Measurements from ENCODE around the gene ZNF430. TPM values are rescaled to one million over a fixed set of nuclear protein-coding genes. Genes with fewer than 3 reads are reported as not detected.
A peak's percentile ranks its signal among the peaks of the same experiment; 100 is the strongest.

The ZNF430 gene
- total RNA-seq, 5 donors from 2014 or later (not counting 1 experiment from before 2014, with no cell fraction given) = 33.2 to 47.3 (median 45.2) TPM

DNA sequence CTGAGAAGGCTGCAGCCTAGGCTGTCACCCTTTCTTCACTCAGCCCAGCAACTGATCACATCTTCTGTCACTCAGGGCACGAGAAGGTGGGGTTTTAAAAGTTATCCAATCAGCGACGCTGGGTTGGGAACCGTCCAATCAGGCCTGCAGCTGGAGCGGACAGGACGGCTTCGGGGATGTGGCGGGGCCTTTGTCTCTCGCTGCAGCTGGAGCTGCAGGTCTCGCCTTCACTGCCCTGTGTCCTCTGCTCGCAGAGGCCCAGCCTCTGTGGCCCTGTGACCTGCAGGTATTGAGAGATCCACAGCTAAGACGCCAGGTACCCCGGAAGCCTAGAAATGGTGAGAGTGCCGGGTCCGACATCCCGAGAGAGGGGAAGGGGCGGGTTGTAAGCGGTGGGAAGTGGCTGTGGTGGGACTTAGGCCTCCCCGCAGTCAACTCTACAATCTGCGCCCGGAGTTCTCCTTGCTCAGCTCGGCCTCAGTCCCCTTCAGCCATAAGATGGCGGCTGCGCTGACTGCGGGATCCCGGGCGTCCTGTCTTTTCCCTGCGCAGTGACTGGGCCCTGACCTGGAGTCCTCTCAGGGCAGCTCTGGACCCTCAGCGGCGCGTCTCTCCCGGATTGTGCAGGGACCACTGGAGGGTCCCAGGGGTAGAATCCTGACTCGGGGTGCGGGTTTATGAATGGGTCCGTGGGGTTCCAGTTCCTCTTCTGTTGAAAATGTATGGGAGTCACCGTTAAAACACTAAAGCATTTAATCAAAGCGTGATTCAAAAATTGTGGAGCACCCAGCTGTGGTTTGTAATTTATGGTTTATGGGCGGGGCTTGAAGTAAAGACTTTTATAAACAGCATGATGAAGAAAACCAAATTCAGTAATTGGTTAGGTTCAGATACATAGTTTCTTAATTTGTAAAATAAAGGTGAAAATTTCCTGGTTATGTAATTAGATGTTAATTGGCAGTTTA is 61.8 kb downstream of the ZNF430 start, which contains the start of gene ZNF714:
ZNF714 (plus strand) TSS at position 193 of the 965 bp plus-strand sequence. CDS start 16,066 bp downstream, outside the sequence.
- ATAC-seq (replicated peaks in 1 of 4) (peak; percentile 99 to 100 (median 100)), DNase-seq (peak; percentile 50 to 88 (median 82))
- no peaks in the 10 kb centered on the region for H3K27me3 Mint-ChIP-seq
- 0% methylated on average over 28 of the region's 38 CpGs for WGBS (ENCODE audit: insufficient coverage)
- H3K4me3 ChIP-seq (ENCODE audit: control insufficient read depth in 1 of 2, extremely low read depth in 1 of 2, low read length in 1 of 2) = peak within 1 kb of the TSS; percentile 71 to 79
- peak within 1 kb of the TSS; percentile 91 to 92 for H3K27ac Mint-ChIP-seq
- H3K27me3 ChIP-seq (replicated peaks in 1 of 2; ENCODE audit: control insufficient read depth in 2 of 2, extremely low read depth in 1 of 2, insufficient read depth in 2 of 2, low read length in 1 of 2) = no peaks in the 10 kb centered on the region
- peaks cover 9 to 21% (median 16%) of the 10 kb centered on the region in 3 donors for H3K4me1 Mint-ChIP-seq
- peaks cover 0 to 2% of the 10 kb centered on the region in 2 experiments for H3K4me1 ChIP-seq (ENCODE audit: control insufficient read depth in 1 of 2, extremely low read depth in 1 of 2, insufficient read depth in 2 of 2, low read length in 2 of 2)
- POLR2A ChIA-PET = interaction anchor here (0.5 to 0.7 kb wide), 4 partner anchors 43 to 1260 kb away, joined by 3 to 7 read pairs (median 4); partner anchors contain the start of gene ZNF431 (in 1 of the 2)
- no peaks in the 10 kb centered on the region for H3K36me3 ChIP-seq (ENCODE audit: control insufficient read depth in 2 of 2, extremely low read depth in 1 of 2, insufficient read depth in 1 of 2, low read length in 1 of 2)
- H3K36me3 Mint-ChIP-seq = peaks cover 20% of the 10 kb centered on the region
- H3K4me3 Mint-ChIP-seq = peak within 1 kb of the TSS; percentile 96 to 100 (median 99)
- peak within 1 kb of the TSS; percentile 51 for H3K27ac ChIP-seq (ENCODE audit: low read length)
- no peaks in the 10 kb centered on the region for H3K9me3 ChIP-seq
- CTCF ChIA-PET = no interaction called here
- no peaks in the 10 kb centered on the region for H3K9me3 Mint-ChIP-seq

DNA sequence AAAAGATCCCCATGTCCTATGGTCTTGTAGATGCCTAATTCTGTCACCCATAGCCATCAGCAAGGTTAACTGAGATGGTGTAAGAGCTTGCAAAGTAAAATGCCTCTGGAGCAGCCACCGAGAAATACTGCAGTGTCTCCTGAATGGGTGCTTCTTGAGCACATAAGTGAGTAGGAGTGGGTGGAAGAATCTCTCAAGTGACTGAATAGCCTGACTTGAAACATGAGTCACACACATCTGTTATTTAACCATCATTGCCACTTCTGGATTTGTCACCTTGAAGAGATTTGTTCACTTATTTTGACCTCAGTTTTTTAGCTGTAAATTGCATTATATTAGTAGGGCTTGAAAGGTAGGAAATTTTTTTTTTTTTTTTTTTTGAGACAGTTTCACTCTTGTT is 63.9 kb downstream of the ZNF430 start:
- CTCF ChIA-PET = no interaction called here

DNA sequence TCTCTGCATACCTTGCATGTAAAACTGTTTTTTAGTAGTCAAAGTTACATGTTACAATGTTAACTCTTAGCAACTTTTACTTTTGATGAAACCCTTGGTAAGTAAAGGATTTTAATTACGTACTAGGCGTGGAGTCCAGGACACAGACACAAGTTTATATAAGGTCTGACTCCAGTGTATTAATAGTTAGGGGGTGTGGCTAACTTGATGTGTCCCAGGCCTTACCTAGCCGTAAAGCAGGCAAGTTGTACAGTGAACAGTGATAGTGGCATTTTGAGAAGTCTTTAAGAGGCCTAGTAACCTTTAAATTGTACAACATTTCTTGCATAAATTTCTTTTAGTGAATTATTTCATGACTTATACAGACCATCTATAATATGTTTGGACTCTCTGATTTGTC is 67.4 kb downstream of the ZNF430 start:
- POLR2A ChIA-PET = no interaction called here

More for the DNA sequence above, 63.9 kb downstream of the ZNF430 start:
- Histone ChIP-seq H3K36me3 (ENCODE audit: control insufficient read depth in 2 of 2, extremely low read depth in 1 of 2, insufficient read depth in 1 of 2, low read length in 1 of 2) (no peaks in the 10 kb centered on the region), H3K27ac (ENCODE audit: low read length) (no peak overlapping the region), H3K4me3 (ENCODE audit: control insufficient read depth in 1 of 2, extremely low read depth in 1 of 2, low read length in 1 of 2) (no peak overlapping the region), H3K4me1 (ENCODE audit: control insufficient read depth in 1 of 2, extremely low read depth in 1 of 2, insufficient read depth in 2 of 2, low read length in 2 of 2) (peaks cover 0 to 2% of the 10 kb centered on the region in 2 experiments), H3K27me3 (replicated peaks in 1 of 2; ENCODE audit: control insufficient read depth in 2 of 2, extremely low read depth in 1 of 2, insufficient read depth in 2 of 2, low read length in 1 of 2) (no peaks in the 10 kb centered on the region), H3K9me3 (no peaks in the 10 kb centered on the region)
- ATAC-seq (replicated peaks in 1 of 4) (no peak), DNase-seq (no peak)
- H3K27me3 Mint-ChIP-seq = no peaks in the 10 kb centered on the region
- no CpG with 5 or more reads among the region's 1 CpG for WGBS (ENCODE audit: insufficient coverage)
- no peak overlapping the region for H3K4me3 Mint-ChIP-seq
- no peak overlapping the region for H3K27ac Mint-ChIP-seq
- peaks cover 9 to 21% (median 16%) of the 10 kb centered on the region in 3 donors for H3K4me1 Mint-ChIP-seq
- no peaks in the 10 kb centered on the region for H3K9me3 Mint-ChIP-seq
- H3K36me3 Mint-ChIP-seq = peaks cover 26% of the 10 kb centered on the region
- POLR2A ChIA-PET = no interaction called here

DNA sequence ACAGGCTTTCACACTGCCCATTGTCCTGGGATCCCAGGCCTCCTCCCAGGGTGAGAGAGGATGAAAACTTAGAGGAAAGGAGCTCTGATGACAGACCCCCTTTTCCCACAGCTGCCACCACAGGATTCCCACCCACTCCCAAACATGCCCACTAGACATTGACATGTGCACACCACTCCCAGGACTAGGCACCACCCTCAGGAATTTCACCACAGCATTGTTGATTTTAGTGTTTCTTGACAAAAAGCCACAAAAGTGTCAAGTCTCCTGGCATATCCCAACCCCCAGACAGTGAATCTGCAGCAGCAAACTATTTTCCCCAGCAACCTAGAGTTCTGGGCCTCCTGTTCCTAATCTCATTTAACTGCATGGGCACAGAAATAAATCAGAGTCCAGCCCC is 71.7 kb downstream of the ZNF430 start:
- no peak for DNase-seq
- Mint-ChIP-seq H3K27me3 (no peaks in the 10 kb centered on the region), H3K4me1 (peaks cover 0 to 1% (median 0%) of the 10 kb centered on the region in 3 donors), H3K27ac (peak overlapping the region in 1 of 2 donors; percentile 16), H3K36me3 (peaks cover 34% of the 10 kb centered on the region), H3K4me3 (no peak overlapping the region), H3K9me3 (no peaks in the 10 kb centered on the region)
- ATAC-seq (replicated peaks in 1 of 4) = no peak
- Histone ChIP-seq H3K27me3 (replicated peaks in 1 of 2; ENCODE audit: control insufficient read depth in 2 of 2, extremely low read depth in 1 of 2, insufficient read depth in 2 of 2, low read length in 1 of 2) (no peaks in the 10 kb centered on the region), H3K4me1 (ENCODE audit: control insufficient read depth in 1 of 2, extremely low read depth in 1 of 2, insufficient read depth in 2 of 2, low read length in 2 of 2) (no peaks in the 10 kb centered on the region), H3K36me3 (ENCODE audit: control insufficient read depth in 2 of 2, extremely low read depth in 1 of 2, insufficient read depth in 1 of 2, low read length in 1 of 2) (no peaks in the 10 kb centered on the region), H3K9me3 (no peaks in the 10 kb centered on the region), H3K27ac (ENCODE audit: low read length) (no peak overlapping the region), H3K4me3 (ENCODE audit: control insufficient read depth in 1 of 2, extremely low read depth in 1 of 2, low read length in 1 of 2) (no peak overlapping the region)
- CTCF ChIA-PET = interaction anchor here in 1 of 2 donors (0.6 kb wide), 1 partner anchor 20 kb away, joined by 5 read pairs; no protein-coding TSS in a partner anchor
- POLR2A ChIA-PET = no interaction called here

More for the DNA sequence above, 67.4 kb downstream of the ZNF430 start:
- Mint-ChIP-seq H3K36me3 (peaks cover 30% of the 10 kb centered on the region), H3K9me3 (no peaks in the 10 kb centered on the region), H3K4me1 (peaks cover 6 to 11% (median 8%) of the 10 kb centered on the region in 3 donors), H3K27me3 (no peaks in the 10 kb centered on the region), H3K4me3 (no peak overlapping the region), H3K27ac (no peak overlapping the region)
- no peak for ATAC-seq (replicated peaks in 1 of 4)
- Histone ChIP-seq H3K27ac (ENCODE audit: low read length) (no peak overlapping the region), H3K36me3 (ENCODE audit: control insufficient read depth in 2 of 2, extremely low read depth in 1 of 2, insufficient read depth in 1 of 2, low read length in 1 of 2) (no peaks in the 10 kb centered on the region), H3K4me1 (ENCODE audit: control insufficient read depth in 1 of 2, extremely low read depth in 1 of 2, insufficient read depth in 2 of 2, low read length in 2 of 2) (peaks cover 0 to 2% of the 10 kb centered on the region in 2 experiments), H3K4me3 (ENCODE audit: control insufficient read depth in 1 of 2, extremely low read depth in 1 of 2, low read length in 1 of 2) (no peak overlapping the region), H3K27me3 (replicated peaks in 1 of 2; ENCODE audit: control insufficient read depth in 2 of 2, extremely low read depth in 1 of 2, insufficient read depth in 2 of 2, low read length in 1 of 2) (no peaks in the 10 kb centered on the region), H3K9me3 (no peaks in the 10 kb centered on the region)
- 100% methylated on average over 2 of the region's 3 CpGs for WGBS (ENCODE audit: insufficient coverage)
- CTCF ChIA-PET = no interaction called here
- DNase-seq = no peak

DNA sequence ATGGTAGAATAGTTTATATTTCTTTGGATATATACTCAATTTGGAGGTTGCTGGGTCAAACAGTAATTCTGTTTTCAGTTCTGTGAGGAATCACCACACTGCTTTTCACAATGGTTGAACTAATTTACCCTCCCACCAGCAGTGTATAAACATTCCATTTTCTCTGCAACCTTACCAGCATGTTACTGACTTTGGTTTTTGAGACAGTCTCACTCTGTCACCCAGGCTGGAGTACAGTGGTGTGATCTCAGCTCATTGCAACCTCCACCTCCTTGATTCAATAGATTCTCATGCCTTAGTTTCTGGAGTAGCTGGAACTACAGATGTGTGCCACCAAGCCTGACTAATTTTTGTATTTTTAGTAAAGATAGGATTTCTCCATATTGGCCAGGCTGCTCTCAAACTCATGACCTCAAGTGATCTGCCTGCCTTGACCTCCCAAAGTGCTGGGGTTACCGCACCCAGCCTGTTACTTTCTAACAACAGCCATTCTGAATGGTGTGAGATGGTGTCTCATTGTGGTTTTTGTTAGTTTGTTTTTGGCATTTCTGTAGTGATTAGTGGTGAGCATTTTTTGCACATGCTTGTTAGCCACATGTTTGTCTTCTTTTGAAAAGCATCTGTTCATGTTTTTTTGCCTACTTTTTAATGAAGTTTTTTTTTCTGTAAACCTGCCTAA is 74.0 kb downstream of the ZNF430 start:
- no peaks in the 10 kb centered on the region for H3K36me3 ChIP-seq (ENCODE audit: control insufficient read depth in 2 of 2, extremely low read depth in 1 of 2, insufficient read depth in 1 of 2, low read length in 1 of 2)
- no peaks in the 10 kb centered on the region for H3K27me3 ChIP-seq (replicated peaks in 1 of 2; ENCODE audit: control insufficient read depth in 2 of 2, extremely low read depth in 1 of 2, insufficient read depth in 2 of 2, low read length in 1 of 2)
- no peak for ATAC-seq (replicated peaks in 1 of 4)
- CTCF ChIA-PET = no interaction called here
- WGBS (ENCODE audit: insufficient coverage) = no CpG with 5 or more reads among the region's 1 CpG
- Mint-ChIP-seq H3K4me3 (no peak overlapping the region), H3K27ac (no peak overlapping the region), H3K27me3 (no peaks in the 10 kb centered on the region), H3K4me1 (peaks cover 0 to 1% (median 0%) of the 10 kb centered on the region in 3 donors), H3K36me3 (peaks cover 45% of the 10 kb centered on the region), H3K9me3 (no peaks in the 10 kb centered on the region)
- DNase-seq = no peak
- H3K9me3 ChIP-seq = no peaks in the 10 kb centered on the region
- H3K4me3 ChIP-seq (ENCODE audit: control insufficient read depth in 1 of 2, extremely low read depth in 1 of 2, low read length in 1 of 2) = no peak overlapping the region
- POLR2A ChIA-PET = no interaction called here
- H3K4me1 ChIP-seq (ENCODE audit: control insufficient read depth in 1 of 2, extremely low read depth in 1 of 2, insufficient read depth in 2 of 2, low read length in 2 of 2) = no peaks in the 10 kb centered on the region
- no peak overlapping the region for H3K27ac ChIP-seq (ENCODE audit: low read length)

DNA sequence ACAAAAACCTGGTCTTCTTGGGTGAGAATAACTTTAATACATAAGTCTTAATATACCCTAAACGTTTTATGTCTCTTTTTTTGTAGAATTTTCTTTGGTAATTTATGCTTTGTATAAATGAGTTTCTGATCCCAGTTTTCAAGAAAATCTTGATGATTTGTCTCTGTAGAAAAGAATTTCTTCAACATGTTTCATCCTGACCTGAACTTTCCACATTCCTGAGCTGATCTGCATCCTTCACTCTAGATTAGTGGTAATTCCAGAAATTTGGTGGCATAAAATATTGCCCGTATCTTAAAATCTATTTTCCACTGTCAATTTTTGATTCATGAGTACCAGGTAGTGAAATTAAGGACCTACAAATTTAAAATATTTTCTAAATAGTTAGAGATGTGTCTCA is 77.8 kb downstream of the ZNF430 start:
- H3K36me3 ChIP-seq (ENCODE audit: control insufficient read depth in 2 of 2, extremely low read depth in 1 of 2, insufficient read depth in 1 of 2, low read length in 1 of 2) = no peaks in the 10 kb centered on the region
- H3K36me3 Mint-ChIP-seq = peaks cover 54% of the 10 kb centered on the region

More for the DNA sequence above, 77.8 kb downstream of the ZNF430 start:
- no peak overlapping the region for H3K27ac ChIP-seq (ENCODE audit: low read length)
- H3K4me3 Mint-ChIP-seq = no peak overlapping the region
- H3K9me3 ChIP-seq = no peaks in the 10 kb centered on the region
- no peaks in the 10 kb centered on the region for H3K4me1 ChIP-seq (ENCODE audit: control insufficient read depth in 1 of 2, extremely low read depth in 1 of 2, insufficient read depth in 2 of 2, low read length in 2 of 2)
- ChIA-PET POLR2A (no interaction called here), CTCF (interaction anchor here in 1 of 2 donors (0.6 kb wide), 1 partner anchor 34 kb away, joined by 3 read pairs; no protein-coding TSS in a partner anchor)
- no peaks in the 10 kb centered on the region for H3K9me3 Mint-ChIP-seq
- no peaks in the 10 kb centered on the region for H3K27me3 Mint-ChIP-seq
- WGBS (ENCODE audit: insufficient coverage) = no CpG with 5 or more reads among the region's 2 CpGs
- no peak for ATAC-seq (replicated peaks in 1 of 4)
- no peaks in the 10 kb centered on the region for H3K27me3 ChIP-seq (replicated peaks in 1 of 2; ENCODE audit: control insufficient read depth in 2 of 2, extremely low read depth in 1 of 2, insufficient read depth in 2 of 2, low read length in 1 of 2)
- no peak overlapping the region for H3K4me3 ChIP-seq (ENCODE audit: control insufficient read depth in 1 of 2, extremely low read depth in 1 of 2, low read length in 1 of 2)
- DNase-seq = no peak
- no peak overlapping the region for H3K27ac Mint-ChIP-seq
- H3K4me1 Mint-ChIP-seq = peaks cover 0 to 1% (median 0%) of the 10 kb centered on the region in 3 donors
